Measurements from ENCODE around the gene EIF5A. TPM values are rescaled to one million over a fixed set of nuclear protein-coding genes. Genes with fewer than 3 reads are reported as not detected.

The EIF5A gene
- total RNA-seq, 1 experiment from 2014 or later: 1,139 TPM

DNA sequence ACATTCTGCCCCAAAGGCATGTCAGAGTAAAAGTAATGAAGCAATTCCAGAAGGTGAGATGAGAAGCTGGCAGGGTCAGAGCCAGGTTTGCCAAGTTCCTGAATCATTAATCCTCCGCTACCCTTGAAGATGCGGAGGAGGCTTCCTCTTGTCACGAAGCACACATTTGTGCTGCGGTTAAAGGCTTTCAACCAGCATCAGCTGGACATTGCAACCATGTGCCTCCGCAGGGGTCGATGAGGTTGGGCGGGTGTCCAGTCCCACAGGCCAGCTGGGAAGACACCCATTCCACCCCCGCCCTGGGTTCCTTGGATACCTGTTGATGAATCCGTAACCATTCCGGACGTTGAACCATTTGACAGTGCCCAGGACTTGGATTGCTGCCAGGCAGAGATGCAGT lies 14.3 kb upstream of the EIF5A start:
- Histone ChIP-seq H3K27me3 (ENCODE audit: insufficient read depth, low read length) (no peaks in the 10 kb centered on the region), H3K9me2 (ENCODE audit: insufficient read depth) (no peaks in the 10 kb centered on the region), H3K79me2 (ENCODE audit: insufficient read depth, low read length) (no peaks in the 10 kb centered on the region), H3K9me3 (ENCODE audit: control insufficient read depth in 1 of 2, insufficient read depth in 1 of 2, low read depth in 1 of 2, low read length in 2 of 2) (no peaks in the 10 kb centered on the region), H3K4me2 (ENCODE audit: low read length) (no peak overlapping the region), H2AFZ (ENCODE audit: low read depth, low read length, poor library complexity, severe bottlenecking) (no peak overlapping the region), H3K36me3 (ENCODE audit: control insufficient read depth in 1 of 2, insufficient read depth in 2 of 2, low read length in 2 of 2) (no peaks in the 10 kb centered on the region), H4K20me1 (ENCODE audit: insufficient read depth) (no peaks in the 10 kb centered on the region), H3K9ac (ENCODE audit: low read length) (no peak overlapping the region), H3K27ac (ENCODE audit: low read depth, low read length) (no peak overlapping the region), H3K4me3 (replicated peaks in 1 of 2; ENCODE audit: low read depth in 1 of 2, low read length in 2 of 2) (no peak overlapping the region), H3K4me1 (ENCODE audit: control insufficient read depth in 1 of 2, insufficient read depth in 2 of 2, low read length in 2 of 2) (peaks cover 17 to 41% of the 10 kb centered on the region in 2 experiments; a peak in 3 of 4 replicates)
- RAD21 ChIA-PET (ENCODE audit: low non-redundant PET in 1 of 2, low total read pairs in 2 of 2, uncharacterized antibody in 2 of 2, unreplicated experiment in 2 of 2): interaction anchor here in 1 of 2 experiments (0.6 kb wide), 1 partner anchor 28 kb away, joined by 3 read pairs; no protein-coding TSS in a partner anchor
- intact Hi-C loops (cut with micrococcal nuclease): no loop called here
- TF ChIP-seq, protein P1, sequence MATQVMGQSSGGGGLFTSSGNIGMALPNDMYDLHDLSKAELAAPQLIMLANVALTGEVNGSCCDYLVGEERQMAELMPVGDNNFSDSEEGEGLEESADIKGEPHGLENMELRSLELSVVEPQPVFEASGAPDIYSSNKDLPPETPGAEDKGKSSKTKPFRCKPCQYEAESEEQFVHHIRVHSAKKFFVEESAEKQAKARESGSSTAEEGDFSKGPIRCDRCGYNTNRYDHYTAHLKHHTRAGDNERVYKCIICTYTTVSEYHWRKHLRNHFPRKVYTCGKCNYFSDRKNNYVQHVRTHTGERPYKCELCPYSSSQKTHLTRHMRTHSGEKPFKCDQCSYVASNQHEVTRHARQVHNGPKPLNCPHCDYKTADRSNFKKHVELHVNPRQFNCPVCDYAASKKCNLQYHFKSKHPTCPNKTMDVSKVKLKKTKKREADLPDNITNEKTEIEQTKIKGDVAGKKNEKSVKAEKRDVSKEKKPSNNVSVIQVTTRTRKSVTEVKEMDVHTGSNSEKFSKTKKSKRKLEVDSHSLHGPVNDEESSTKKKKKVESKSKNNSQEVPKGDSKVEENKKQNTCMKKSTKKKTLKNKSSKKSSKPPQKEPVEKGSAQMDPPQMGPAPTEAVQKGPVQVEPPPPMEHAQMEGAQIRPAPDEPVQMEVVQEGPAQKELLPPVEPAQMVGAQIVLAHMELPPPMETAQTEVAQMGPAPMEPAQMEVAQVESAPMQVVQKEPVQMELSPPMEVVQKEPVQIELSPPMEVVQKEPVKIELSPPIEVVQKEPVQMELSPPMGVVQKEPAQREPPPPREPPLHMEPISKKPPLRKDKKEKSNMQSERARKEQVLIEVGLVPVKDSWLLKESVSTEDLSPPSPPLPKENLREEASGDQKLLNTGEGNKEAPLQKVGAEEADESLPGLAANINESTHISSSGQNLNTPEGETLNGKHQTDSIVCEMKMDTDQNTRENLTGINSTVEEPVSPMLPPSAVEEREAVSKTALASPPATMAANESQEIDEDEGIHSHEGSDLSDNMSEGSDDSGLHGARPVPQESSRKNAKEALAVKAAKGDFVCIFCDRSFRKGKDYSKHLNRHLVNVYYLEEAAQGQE (IDR thresholded peaks at IDR 0.05; ENCODE audit: low read depth): no peak
- no peak for TF ChIP-seq CBX3 (IDR thresholded peaks at IDR 0.05; ENCODE audit: low read depth)
- TF ChIP-seq, protein P2, sequence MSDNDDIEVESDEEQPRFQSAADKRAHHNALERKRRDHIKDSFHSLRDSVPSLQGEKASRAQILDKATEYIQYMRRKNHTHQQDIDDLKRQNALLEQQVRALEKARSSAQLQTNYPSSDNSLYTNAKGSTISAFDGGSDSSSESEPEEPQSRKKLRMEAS (IDR thresholded peaks at IDR 0.05): no peak
- TF ChIP-seq SRF (IDR thresholded peaks at IDR 0.05; ENCODE audit: low read depth): no peak
- TF ChIP-seq ZFX (IDR thresholded peaks at IDR 0.05): no peak
- TF ChIP-seq, protein P3, sequence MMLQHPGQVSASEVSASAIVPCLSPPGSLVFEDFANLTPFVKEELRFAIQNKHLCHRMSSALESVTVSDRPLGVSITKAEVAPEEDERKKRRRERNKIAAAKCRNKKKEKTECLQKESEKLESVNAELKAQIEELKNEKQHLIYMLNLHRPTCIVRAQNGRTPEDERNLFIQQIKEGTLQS (IDR thresholded peaks at IDR 0.05): no peak
- no peak for TF ChIP-seq TCF7L2 (IDR thresholded peaks at IDR 0.05; ENCODE audit: borderline replicate concordance, extremely low read depth, insufficient read depth, insufficient read length)
- TF ChIP-seq, protein P4, sequence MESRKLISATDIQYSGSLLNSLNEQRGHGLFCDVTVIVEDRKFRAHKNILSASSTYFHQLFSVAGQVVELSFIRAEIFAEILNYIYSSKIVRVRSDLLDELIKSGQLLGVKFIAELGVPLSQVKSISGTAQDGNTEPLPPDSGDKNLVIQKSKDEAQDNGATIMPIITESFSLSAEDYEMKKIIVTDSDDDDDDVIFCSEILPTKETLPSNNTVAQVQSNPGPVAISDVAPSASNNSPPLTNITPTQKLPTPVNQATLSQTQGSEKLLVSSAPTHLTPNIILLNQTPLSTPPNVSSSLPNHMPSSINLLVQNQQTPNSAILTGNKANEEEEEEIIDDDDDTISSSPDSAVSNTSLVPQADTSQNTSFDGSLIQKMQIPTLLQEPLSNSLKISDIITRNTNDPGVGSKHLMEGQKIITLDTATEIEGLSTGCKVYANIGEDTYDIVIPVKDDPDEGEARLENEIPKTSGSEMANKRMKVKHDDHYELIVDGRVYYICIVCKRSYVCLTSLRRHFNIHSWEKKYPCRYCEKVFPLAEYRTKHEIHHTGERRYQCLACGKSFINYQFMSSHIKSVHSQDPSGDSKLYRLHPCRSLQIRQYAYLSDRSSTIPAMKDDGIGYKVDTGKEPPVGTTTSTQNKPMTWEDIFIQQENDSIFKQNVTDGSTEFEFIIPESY (IDR thresholded peaks at IDR 0.05; ENCODE audit: extremely low read depth, insufficient replicate concordance, low read length): no peak
- no peak for TF ChIP-seq EGR1 (IDR thresholded peaks at IDR 0.05; ENCODE audit: low read depth)
- TF ChIP-seq EZH2phosphoT487 (IDR thresholded peaks at IDR 0.05; ENCODE audit: borderline replicate concordance): no peak
- no peak for TF ChIP-seq FOSL1 (IDR thresholded peaks at IDR 0.05; ENCODE audit: low read depth)
- no peak for TF ChIP-seq EZH2 (IDR thresholded peaks at IDR 0.05)
- TF ChIP-seq, protein P5, sequence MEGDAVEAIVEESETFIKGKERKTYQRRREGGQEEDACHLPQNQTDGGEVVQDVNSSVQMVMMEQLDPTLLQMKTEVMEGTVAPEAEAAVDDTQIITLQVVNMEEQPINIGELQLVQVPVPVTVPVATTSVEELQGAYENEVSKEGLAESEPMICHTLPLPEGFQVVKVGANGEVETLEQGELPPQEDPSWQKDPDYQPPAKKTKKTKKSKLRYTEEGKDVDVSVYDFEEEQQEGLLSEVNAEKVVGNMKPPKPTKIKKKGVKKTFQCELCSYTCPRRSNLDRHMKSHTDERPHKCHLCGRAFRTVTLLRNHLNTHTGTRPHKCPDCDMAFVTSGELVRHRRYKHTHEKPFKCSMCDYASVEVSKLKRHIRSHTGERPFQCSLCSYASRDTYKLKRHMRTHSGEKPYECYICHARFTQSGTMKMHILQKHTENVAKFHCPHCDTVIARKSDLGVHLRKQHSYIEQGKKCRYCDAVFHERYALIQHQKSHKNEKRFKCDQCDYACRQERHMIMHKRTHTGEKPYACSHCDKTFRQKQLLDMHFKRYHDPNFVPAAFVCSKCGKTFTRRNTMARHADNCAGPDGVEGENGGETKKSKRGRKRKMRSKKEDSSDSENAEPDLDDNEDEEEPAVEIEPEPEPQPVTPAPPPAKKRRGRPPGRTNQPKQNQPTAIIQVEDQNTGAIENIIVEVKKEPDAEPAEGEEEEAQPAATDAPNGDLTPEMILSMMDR (IDR thresholded peaks at IDR 0.05 in 2 of 3, conservative IDR thresholded peaks at IDR 0.05 in 1 of 3; ENCODE audit: borderline replicate concordance in 1 of 3, insufficient read depth in 1 of 3, low read depth in 2 of 3, low read length in 2 of 3): no peak
- TF ChIP-seq SIN3A (IDR thresholded peaks at IDR 0.05; ENCODE audit: low read depth): no peak
- TF ChIP-seq JUND (IDR thresholded peaks at IDR 0.05): no peak
- no peak for TF ChIP-seq ZNF274 (IDR thresholded peaks at IDR 0.05; ENCODE audit: low read depth, low read length)
- CTCF ChIA-PET: interaction anchor here (1.0 kb wide), 1 partner anchor 12 kb away, joined by 3 read pairs; the partner anchor contains the start of gene SLC2A4
- no TSS peak for BruUV-seq (replicated peaks)
- ATAC-seq (no peak), DNase-seq (ENCODE audit: low read depth, low spot score) (no peak)
- POLR2A ChIA-PET: interaction anchor here (0.6 to 1.3 kb wide), 2 partner anchors 53 to 111 kb away, joined by 3 to 4 read pairs; partner anchors contain the start of genes PHF23 and TMEM256

All from HCT116 (cell line).